MM.1S (cell line): Measurements from ENCODE around the gene WHAMM.

ENCODE experiments used
- DNase-seq: peaks from one replicate; pipeline ENCODE4 v3.0.0-alpha.2; 2015
- H2AFZ ChIP-seq: fragments of 300-600 bp; sonication (generic); 2 replicates; pipeline ENCODE4 v1.6.0; 2016; ENCODE audit warnings: antibody characterized with exemption, low read length
- H3F3A ChIP-seq: fragments of 300-600 bp; sonication (generic); 2 replicates; pipeline ENCODE4 v1.6.1; 2016; ENCODE audit warnings: mild to moderate bottlenecking, antibody characterized with exemption, low read length, moderate library complexity, mixed read lengths; ENCODE audit not compliant: insufficient read depth
- H3K27ac ChIP-seq: fragments of 300-600 bp; sonication (generic); 2 replicates; pipeline ENCODE4 v1.5.1; 2016; ENCODE audit warnings: mild to moderate bottlenecking, low read length
- H3K27me3 ChIP-seq: fragments of 300-600 bp; sonication (generic); replicated peaks from 2 replicates; pipeline ENCODE4 v1.6.0; 2016; ENCODE audit warnings: low read length; ENCODE audit not compliant: insufficient read depth
- H3K36me3 ChIP-seq: fragments of 300-600 bp; sonication (generic); replicated peaks from 2 replicates; pipeline ENCODE4 v1.6.1; 2016; ENCODE audit warnings: mild to moderate bottlenecking, low read length, mixed read lengths; ENCODE audit not compliant: insufficient read depth
- H3K4me1 ChIP-seq: fragments of 300-600 bp; sonication (generic); 2 replicates; pipeline ENCODE4 v1.6.1; 2016; ENCODE audit warnings: low read length, mixed read lengths
- H3K4me2 ChIP-seq: fragments of 300-600 bp; sonication (generic); 2 replicates; pipeline ENCODE4 v1.6.0; 2016; ENCODE audit warnings: low read depth, low read length
- H3K4me3 ChIP-seq: fragments of 300-600 bp; sonication (generic); 2 replicates; pipeline ENCODE4 v1.5.1; 2016; ENCODE audit warnings: low read length, mixed read lengths
- H3K79me2 ChIP-seq: fragments of 300-600 bp; sonication (generic); 2 replicates; pipeline ENCODE4 v1.6.1; 2016; ENCODE audit warnings: mixed run types, low read length, mixed read lengths
- H3K9ac ChIP-seq: fragments of 300-600 bp; sonication (generic); 2 replicates; pipeline ENCODE4 v1.6.1; 2016; ENCODE audit warnings: low read length, mixed read lengths
- H3K9me2 ChIP-seq: fragments of 300-600 bp; sonication (generic); replicated peaks from 2 replicates; pipeline ENCODE4 v1.6.1; 2016; ENCODE audit warnings: mild to moderate bottlenecking, low read length, mixed read lengths; ENCODE audit not compliant: insufficient read depth
- H3K9me3 ChIP-seq: fragments of 300-600 bp; sonication (generic); replicated peaks from 2 replicates; pipeline ENCODE4 v1.6.1; 2016; ENCODE audit warnings: mild to moderate bottlenecking, low read length, mixed read lengths; ENCODE audit not compliant: insufficient read depth
- H4K20me1 ChIP-seq: fragments of 300-600 bp; sonication (generic); 2 replicates; pipeline ENCODE4 v1.6.1; 2016; ENCODE audit warnings: mild to moderate bottlenecking, low read length, moderate library complexity, mixed read lengths; ENCODE audit not compliant: insufficient read depth
- CTCF ChIP-seq: fragments of 300-600 bp; sonication (generic); IDR thresholded peaks from 2 replicates; pipeline ENCODE4 v1.5.1; 2016; ENCODE audit warnings: antibody characterized with exemption, low read length, mixed read lengths
- EZH2 ChIP-seq: fragments of 300-600 bp; sonication (generic); optimal IDR thresholded peaks from 2 replicates; pipeline ENCODE3; 2017; ENCODE audit warnings: low read depth, mild to moderate bottlenecking, antibody characterized with exemption, low read length, mixed read lengths
- EZH2phosphoT487 ChIP-seq: fragments of 300-600 bp; sonication (generic); IDR thresholded peaks from 2 replicates; pipeline ENCODE4 v1.6.1; 2018; ENCODE audit warnings: antibody characterized with exemption, low read length

Gene WHAMM

GRCh38 chr15:82880704-82881103 is 71.3 kb downstream of the WHAMM start:
- H3K9me2 ChIP-seq = no peaks in the 10 kb centered on the region
- no peak overlapping the region for H3K4me3 ChIP-seq
- no peak for TF ChIP-seq EZH2
- no peak for TF ChIP-seq EZH2phosphoT487
- no peak for TF ChIP-seq CTCF
- no peaks in the 10 kb centered on the region for H3K27me3 ChIP-seq
- H3K4me2 ChIP-seq = no peak overlapping the region
- no peaks in the 10 kb centered on the region for H4K20me1 ChIP-seq
- no peaks in the 10 kb centered on the region for H3K9me3 ChIP-seq
- H3K9ac ChIP-seq = no peak overlapping the region
- H3K27ac ChIP-seq = no peak overlapping the region
- H3F3A ChIP-seq = no peaks in the 10 kb centered on the region
- no peaks in the 10 kb centered on the region for H3K4me1 ChIP-seq
- no peaks in the 10 kb centered on the region for H3K36me3 ChIP-seq
- no peak for DNase-seq
- H3K79me2 ChIP-seq = no peaks in the 10 kb centered on the region
- no peak overlapping the region for H2AFZ ChIP-seq

GRCh38 chr15:82881747-82882146 is 72.3 kb downstream of the WHAMM start:
- H3K4me1 ChIP-seq = no peaks in the 10 kb centered on the region
- H3K9me3 ChIP-seq = no peaks in the 10 kb centered on the region
- H3K27me3 ChIP-seq = no peaks in the 10 kb centered on the region
- H2AFZ ChIP-seq = no peak overlapping the region
- H4K20me1 ChIP-seq = no peaks in the 10 kb centered on the region
- no peak for TF ChIP-seq CTCF
- no peak for TF ChIP-seq EZH2
- TF ChIP-seq EZH2phosphoT487 = no peak
- no peak overlapping the region for H3K27ac ChIP-seq
- H3K36me3 ChIP-seq = no peaks in the 10 kb centered on the region
- H3K9me2 ChIP-seq = no peaks in the 10 kb centered on the region
- no peaks in the 10 kb centered on the region for H3K79me2 ChIP-seq
- H3K9ac ChIP-seq = no peak overlapping the region
- H3F3A ChIP-seq = no peaks in the 10 kb centered on the region
- H3K4me3 ChIP-seq = no peak overlapping the region
- no peak overlapping the region for H3K4me2 ChIP-seq
- no peak for DNase-seq

- Histone ChIP-seq H3K4me1 (no peaks in the 10 kb centered on the region), H3F3A (no peaks in the 10 kb centered on the region), H3K9me3 (no peaks in the 10 kb centered on the region), H3K9me2 (no peaks in the 10 kb centered on the region), H3K4me3 (no peak overlapping the region), H3K27ac (no peak overlapping the region), H3K79me2 (no peaks in the 10 kb centered on the region), H3K9ac (no peak overlapping the region), H3K36me3 (no peaks in the 10 kb centered on the region), H3K27me3 (no peaks in the 10 kb centered on the region), H4K20me1 (no peaks in the 10 kb centered on the region), H3K4me2 (no peak overlapping the region), H2AFZ (no peak overlapping the region)
- no peak for DNase-seq
- TF ChIP-seq EZH2 (no peak), EZH2phosphoT487 (no peak), CTCF (no peak)
Measured at GRCh38 chr15:82882273-82882928, 73.0 kb downstream of the WHAMM start.
